Subcutaneous adipose tissue (tissue), 4 donors: ENCODE data around the gene MTHFD2L. TPM values are rescaled to one million over a fixed set of nuclear protein-coding genes. Genes with fewer than 3 reads are reported as not detected.

Experiments
- total RNA-seq, 4 donors: library from RNA; depleted of rRNA; stranded (reverse); fragments of >200 nt; gene quantifications; one replicate each; pipeline ENCODE4 v1.1.0, GENCODE V29; 2016
- TF ChIP-seq, protein P1 (sequence below): fragments of 450-650 bp; IDR thresholded peaks from one replicate; pipeline ENCODE4 v1.5.1; 2016; ENCODE audit warnings: low read depth, mild to moderate bottlenecking, control low read depth, antibody characterized with exemption, moderate library complexity

Gene MTHFD2L
- total RNA-seq, 4 donors from 2014 or later = 10.8 to 19.4 (median 15.3) TPM

DNA sequence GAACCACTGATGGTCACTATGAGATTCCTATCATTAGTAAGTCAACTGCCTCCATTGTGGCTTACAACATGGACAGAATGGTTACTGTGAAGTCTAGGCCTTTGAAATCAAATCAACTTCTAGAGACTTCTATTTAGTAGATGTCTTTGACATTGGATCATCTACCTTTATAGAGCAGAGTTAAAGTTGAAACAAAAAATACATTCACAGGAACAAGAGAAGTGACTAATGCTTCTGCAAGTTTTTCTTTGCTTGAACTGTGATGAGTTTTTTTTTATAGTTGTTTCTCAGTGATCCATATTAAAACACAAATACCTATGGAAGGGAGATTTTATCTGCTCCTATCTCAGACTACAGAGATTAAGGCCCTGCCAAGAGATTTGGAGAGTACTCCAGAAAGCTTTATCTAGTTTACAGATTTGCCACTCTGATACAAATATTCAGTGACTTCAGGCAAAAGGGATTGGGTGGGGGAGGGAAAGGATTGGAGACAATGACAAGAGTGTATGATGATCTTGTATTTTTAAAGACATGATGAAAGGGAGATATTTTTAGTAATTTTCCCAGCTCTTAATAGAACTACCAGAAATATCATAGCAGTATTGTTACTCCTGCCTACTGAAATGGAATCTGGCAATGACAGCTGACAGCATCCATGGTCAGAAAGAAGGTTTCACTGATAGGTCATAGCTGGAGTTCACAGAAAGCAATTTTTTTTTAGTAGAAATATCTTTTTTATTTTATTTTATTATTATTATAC, 134.4 kb downstream of the MTHFD2L start:
- TF ChIP-seq, protein P1, sequence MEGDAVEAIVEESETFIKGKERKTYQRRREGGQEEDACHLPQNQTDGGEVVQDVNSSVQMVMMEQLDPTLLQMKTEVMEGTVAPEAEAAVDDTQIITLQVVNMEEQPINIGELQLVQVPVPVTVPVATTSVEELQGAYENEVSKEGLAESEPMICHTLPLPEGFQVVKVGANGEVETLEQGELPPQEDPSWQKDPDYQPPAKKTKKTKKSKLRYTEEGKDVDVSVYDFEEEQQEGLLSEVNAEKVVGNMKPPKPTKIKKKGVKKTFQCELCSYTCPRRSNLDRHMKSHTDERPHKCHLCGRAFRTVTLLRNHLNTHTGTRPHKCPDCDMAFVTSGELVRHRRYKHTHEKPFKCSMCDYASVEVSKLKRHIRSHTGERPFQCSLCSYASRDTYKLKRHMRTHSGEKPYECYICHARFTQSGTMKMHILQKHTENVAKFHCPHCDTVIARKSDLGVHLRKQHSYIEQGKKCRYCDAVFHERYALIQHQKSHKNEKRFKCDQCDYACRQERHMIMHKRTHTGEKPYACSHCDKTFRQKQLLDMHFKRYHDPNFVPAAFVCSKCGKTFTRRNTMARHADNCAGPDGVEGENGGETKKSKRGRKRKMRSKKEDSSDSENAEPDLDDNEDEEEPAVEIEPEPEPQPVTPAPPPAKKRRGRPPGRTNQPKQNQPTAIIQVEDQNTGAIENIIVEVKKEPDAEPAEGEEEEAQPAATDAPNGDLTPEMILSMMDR = no peak

DNA sequence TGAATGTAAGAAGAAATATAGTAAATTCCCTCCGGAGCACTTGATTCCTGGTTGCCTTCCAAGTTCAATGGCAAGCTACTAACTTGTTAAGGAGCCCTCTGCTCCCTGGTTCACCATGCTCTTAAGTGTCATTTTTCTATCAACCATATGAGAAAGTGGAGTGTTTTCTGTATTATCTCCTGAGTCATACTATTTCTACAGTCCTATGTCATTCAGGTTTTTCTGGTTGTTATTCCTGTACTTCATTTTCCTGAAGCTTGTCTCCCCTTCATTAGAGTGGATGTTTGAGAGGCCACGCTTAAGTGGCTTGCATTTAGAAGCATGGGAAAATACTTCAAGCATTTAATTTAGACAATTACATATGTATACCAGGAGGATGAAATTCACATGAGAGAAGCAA, 135.6 kb downstream of the MTHFD2L start:
- TF ChIP-seq, protein P1 = no peak

DNA sequence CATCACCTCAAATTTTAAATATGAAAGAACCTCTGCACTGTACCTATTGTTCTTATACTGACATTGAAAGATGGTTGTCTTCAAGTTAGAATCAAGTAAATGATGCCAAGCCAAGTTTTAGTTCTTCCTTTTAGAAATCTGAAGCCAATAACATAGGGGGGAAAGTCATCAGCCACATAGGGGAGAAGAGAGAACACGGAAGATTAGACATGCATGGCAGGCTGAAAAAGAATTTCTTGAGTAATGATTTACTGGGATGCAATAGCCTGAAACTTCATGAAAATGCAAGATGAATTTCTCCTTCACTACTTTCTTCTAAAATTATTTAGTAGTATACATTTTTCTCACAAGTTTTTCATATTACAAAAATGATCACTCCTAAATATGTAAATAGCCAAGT, 136.8 kb downstream of the MTHFD2L start:
- TF ChIP-seq, protein P1 = no peak

DNA sequence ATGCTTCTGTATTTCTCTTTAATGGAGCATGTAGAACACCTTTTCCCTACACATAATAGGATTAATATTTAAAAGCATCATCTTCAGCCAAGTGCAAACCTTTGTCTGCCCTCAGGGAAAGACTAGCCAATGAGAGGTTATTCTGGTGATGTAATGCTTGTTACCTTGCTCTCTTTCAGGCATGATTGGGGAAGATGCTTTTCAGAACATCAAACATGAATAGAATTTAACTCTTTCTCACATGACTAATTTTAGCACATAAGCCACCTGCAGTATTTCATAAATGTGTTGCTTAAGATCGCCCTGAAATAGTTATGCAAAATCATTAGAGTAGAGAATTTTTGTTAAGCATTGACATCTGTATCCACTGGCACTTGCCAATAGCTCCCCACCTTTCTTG, 139.6 kb downstream of the MTHFD2L start:
- TF ChIP-seq, protein P1 = no peak

DNA sequence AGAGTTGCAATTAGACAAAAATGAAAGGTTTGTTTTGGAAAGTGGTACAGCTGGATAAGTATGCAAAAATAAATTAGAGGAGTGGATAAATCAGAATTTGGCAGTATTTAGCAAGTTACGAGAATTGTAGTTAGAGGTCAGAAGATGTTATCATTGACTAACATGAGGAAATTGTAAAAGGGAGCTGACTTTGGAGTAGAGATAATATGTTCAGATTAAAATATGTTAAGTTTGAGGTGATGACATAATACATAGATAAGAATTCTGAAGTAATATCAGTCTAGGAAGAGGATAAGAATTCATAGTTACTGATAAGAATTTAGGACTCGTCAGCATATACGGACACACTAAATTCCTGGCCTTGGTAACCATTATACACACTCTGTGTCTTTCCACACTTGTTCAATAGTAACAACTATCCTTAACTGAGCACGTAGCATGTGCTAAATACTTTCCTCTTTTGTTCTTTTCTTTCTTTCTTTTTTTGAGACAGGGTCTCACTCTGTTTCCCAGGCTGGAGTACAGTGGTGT, 146.2 kb downstream of the MTHFD2L start:
- TF ChIP-seq, protein P1 = no peak

DNA sequence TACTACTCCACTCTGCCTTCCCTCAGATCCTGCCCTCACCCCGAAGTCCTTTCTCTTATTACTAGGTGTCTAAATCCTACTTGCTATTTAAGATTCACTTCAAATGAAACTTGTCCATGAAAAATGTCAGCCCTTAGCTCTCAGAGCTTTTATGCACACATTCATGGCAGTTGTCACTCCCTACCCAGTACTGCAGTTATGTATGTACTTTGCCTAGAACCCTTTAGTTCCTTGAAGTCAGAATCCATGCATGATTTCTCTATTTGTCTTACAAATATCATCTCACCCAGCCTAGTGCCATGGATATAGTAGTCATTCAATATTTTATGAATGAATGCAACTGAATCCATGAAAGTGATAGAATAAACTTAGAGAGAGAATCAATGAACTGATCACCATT, 147.1 kb downstream of the MTHFD2L start:
- TF ChIP-seq, protein P1 = no peak

DNA sequence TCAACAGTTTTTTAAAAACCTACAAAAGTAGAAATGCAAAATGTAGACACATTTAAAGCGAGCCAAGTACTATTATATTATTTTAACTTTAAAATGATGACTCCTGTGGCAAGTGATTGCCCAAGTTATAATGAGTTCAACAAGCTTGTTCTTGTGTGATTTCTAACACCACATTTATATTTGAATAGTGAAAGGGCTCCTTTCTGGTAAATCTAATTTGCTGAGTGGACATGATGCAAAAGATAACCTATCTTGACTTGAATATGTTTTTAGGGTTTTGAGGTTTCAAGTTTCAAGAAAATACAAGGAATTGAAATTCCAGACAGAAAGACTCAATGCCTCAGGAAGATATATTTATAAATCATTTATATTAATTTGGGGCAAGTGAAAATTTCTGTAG, 149.3 kb downstream of the MTHFD2L start:
- TF ChIP-seq, protein P1 = no peak
